ENCODE measurements around the gene POU3F2. TPM values are rescaled to one million over a fixed set of nuclear protein-coding genes. Genes with fewer than 3 reads are reported as not detected.

The POU3F2 gene
- polyA plus RNA-seq, 3 donors, result not detected

DNA sequence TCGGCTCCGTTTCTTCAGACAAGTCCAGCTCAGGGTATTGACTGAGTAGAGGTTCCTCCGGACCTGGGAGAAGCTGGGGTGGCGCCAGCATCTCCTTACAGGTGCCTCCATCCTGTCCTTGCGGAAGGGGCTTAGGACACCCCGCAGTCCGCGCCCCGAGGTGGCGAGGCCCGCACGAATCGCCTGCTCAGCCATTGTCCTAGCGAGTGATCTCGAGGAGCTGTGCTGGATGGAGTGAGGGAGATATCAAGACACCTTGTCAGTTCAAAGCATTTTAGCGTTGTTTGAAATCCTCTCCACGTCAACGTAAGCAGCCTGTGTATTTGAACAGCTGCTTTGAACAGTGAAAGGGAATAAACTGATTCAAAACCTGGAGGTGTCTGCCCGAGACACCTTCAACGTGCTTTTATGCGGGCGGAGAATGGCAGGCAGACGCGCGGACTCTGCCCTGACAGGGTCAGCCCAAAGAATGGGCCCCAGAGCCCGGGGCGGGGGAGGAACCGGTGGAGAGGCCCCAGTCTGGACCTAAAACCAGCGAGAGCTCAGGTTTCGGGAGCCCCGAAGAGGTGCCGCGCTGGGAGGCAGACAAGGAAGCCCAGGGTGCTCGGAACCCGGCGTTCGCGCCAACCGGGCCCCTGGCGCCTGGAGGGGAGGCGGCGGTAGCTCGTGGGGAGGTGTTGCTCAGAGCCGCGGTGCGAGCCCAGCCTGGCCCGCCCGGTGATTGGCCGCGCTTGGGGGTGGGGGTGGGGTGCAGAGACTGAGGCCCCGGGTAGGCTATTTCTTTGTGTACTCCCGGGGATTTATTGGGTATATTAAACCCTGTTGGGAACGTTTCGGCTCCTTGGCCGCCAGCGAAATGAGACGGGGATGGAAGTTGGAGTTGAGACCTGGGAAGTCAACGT, 3.1 kb upstream of the POU3F2 start:
- Histone ChIP-seq H3K4me3 (replicated peaks in 1 of 3; ENCODE audit: low read depth in 2 of 3, low read length in 3 of 3) (no peak overlapping the region), H3K4me2 (replicated peaks; ENCODE audit: extremely low read depth, low read length, poor library complexity, severe bottlenecking) (no peak overlapping the region), H2AFZ (ENCODE audit: insufficient read depth, low read depth, low read length, poor library complexity, severe bottlenecking) (no peak overlapping the region), H3K79me2 (ENCODE audit: insufficient read depth, low read length) (no peaks in the 10 kb centered on the region), H3K4me1 (ENCODE audit: control insufficient read depth in 1 of 2, insufficient read depth in 2 of 2, low read length in 2 of 2) (peaks cover 28 to 38% of the 10 kb centered on the region in 2 donors), H3K27ac (ENCODE audit: low read depth in 1 of 2, low read length in 2 of 2) (no peak overlapping the region), H3K27me3 (ENCODE audit: control insufficient read depth in 2 of 2, insufficient read depth in 2 of 2, low read length in 2 of 2) (peaks cover 83 to 97% of the 10 kb centered on the region in 2 donors), H3K9me3 (replicated peaks in 1 of 2; ENCODE audit: control insufficient read depth in 1 of 2, insufficient read depth in 1 of 2, low read length in 2 of 2) (peaks cover 4 to 47% of the 10 kb centered on the region in 2 donors), H3K9ac (ENCODE audit: insufficient read depth, low read length, poor library complexity, severe bottlenecking) (no peak overlapping the region), H4K20me1 (ENCODE audit: insufficient read depth, low read length) (no peaks in the 10 kb centered on the region), H3K36me3 (replicated peaks in 1 of 2; ENCODE audit: control insufficient read depth in 1 of 2, insufficient read depth in 2 of 2, low read length in 2 of 2) (no peaks in the 10 kb centered on the region)
- Mint-ChIP-seq H3K27ac (no peak overlapping the region), H3K4me1 (peaks cover 37% of the 10 kb centered on the region), H3K9me3 (peaks cover 0 to 39% (median 19%) of the 10 kb centered on the region in 7 donors), H3K27me3 (ENCODE audit: low read depth in 3 of 3) (peaks cover 93 to 99% (median 97%) of the 10 kb centered on the region in 3 donors), H3K4me3 (peak overlapping the region in 1 of 2 donors; percentile 81), H3K36me3 (peaks cover 6 to 20% of the 10 kb centered on the region in 2 donors)
- intact Hi-C loops (cut with micrococcal nuclease), result no loop called here
- TF ChIP-seq, protein P1, sequence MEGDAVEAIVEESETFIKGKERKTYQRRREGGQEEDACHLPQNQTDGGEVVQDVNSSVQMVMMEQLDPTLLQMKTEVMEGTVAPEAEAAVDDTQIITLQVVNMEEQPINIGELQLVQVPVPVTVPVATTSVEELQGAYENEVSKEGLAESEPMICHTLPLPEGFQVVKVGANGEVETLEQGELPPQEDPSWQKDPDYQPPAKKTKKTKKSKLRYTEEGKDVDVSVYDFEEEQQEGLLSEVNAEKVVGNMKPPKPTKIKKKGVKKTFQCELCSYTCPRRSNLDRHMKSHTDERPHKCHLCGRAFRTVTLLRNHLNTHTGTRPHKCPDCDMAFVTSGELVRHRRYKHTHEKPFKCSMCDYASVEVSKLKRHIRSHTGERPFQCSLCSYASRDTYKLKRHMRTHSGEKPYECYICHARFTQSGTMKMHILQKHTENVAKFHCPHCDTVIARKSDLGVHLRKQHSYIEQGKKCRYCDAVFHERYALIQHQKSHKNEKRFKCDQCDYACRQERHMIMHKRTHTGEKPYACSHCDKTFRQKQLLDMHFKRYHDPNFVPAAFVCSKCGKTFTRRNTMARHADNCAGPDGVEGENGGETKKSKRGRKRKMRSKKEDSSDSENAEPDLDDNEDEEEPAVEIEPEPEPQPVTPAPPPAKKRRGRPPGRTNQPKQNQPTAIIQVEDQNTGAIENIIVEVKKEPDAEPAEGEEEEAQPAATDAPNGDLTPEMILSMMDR (IDR thresholded peaks at IDR 0.05), result no peak
- 5% methylated on average over 47 of the region's 58 CpGs for WGBS (ENCODE audit: insufficient coverage)
- DNase-seq, result no peak

DNA sequence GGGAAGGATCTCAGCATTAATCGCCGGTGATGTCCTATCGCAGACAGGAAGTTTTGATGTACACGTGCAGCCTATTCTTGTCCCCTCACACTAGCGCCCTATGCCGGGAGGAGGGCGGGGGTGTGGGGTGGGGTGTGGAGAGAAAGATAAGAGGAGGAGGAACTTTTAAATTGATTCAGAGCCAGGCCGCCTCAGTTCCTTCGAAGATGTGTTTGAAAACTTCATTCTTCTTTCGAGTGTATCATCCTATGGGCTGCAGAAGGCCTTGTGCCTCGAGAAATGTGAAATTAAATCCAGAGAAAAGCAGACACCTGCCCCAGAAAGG, 2.5 kb upstream of the POU3F2 start:
- TF ChIP-seq, protein P1 (IDR thresholded peaks at IDR 0.05), result no peak
- no peaks in the 10 kb centered on the region for H4K20me1 ChIP-seq (ENCODE audit: insufficient read depth, low read length)
- H3K9ac ChIP-seq (ENCODE audit: insufficient read depth, low read length, poor library complexity, severe bottlenecking), result no peak overlapping the region
- H3K9me3 ChIP-seq (replicated peaks in 1 of 2; ENCODE audit: control insufficient read depth in 1 of 2, insufficient read depth in 1 of 2, low read length in 2 of 2), result peaks cover 4 to 51% of the 10 kb centered on the region in 2 donors
- H3K27me3 Mint-ChIP-seq (ENCODE audit: low read depth in 3 of 3), result peaks cover 93 to 99% (median 97%) of the 10 kb centered on the region in 3 donors
- peaks cover 28 to 38% of the 10 kb centered on the region in 2 donors for H3K4me1 ChIP-seq (ENCODE audit: control insufficient read depth in 1 of 2, insufficient read depth in 2 of 2, low read length in 2 of 2)
- H3K27ac ChIP-seq (ENCODE audit: low read depth in 1 of 2, low read length in 2 of 2), result no peak overlapping the region
- H2AFZ ChIP-seq (ENCODE audit: insufficient read depth, low read depth, low read length, poor library complexity, severe bottlenecking), result no peak overlapping the region
- no peak overlapping the region for H3K4me3 ChIP-seq (replicated peaks in 1 of 3; ENCODE audit: low read depth in 2 of 3, low read length in 3 of 3)
- H3K9me3 Mint-ChIP-seq, result peaks cover 0 to 41% (median 19%) of the 10 kb centered on the region in 7 donors
- intact Hi-C loops (cut with micrococcal nuclease), result no loop called here
- no peaks in the 10 kb centered on the region for H3K36me3 ChIP-seq (replicated peaks in 1 of 2; ENCODE audit: control insufficient read depth in 1 of 2, insufficient read depth in 2 of 2, low read length in 2 of 2)
- H3K27ac Mint-ChIP-seq, result no peak overlapping the region
- peaks cover 83 to 97% of the 10 kb centered on the region in 2 donors for H3K27me3 ChIP-seq (ENCODE audit: control insufficient read depth in 2 of 2, insufficient read depth in 2 of 2, low read length in 2 of 2)
- peaks cover 41% of the 10 kb centered on the region for H3K4me1 Mint-ChIP-seq
- H3K4me3 Mint-ChIP-seq, result peak overlapping the region in 1 of 2 donors; percentile 81
- peaks cover 6 to 20% of the 10 kb centered on the region in 2 donors for H3K36me3 Mint-ChIP-seq
- WGBS (ENCODE audit: insufficient coverage), result 0% methylated on average over 2 of the region's 11 CpGs
- no peak for DNase-seq
- no peaks in the 10 kb centered on the region for H3K79me2 ChIP-seq (ENCODE audit: insufficient read depth, low read length)
- no peak overlapping the region for H3K4me2 ChIP-seq (replicated peaks; ENCODE audit: extremely low read depth, low read length, poor library complexity, severe bottlenecking)

All from CD14-positive monocyte (primary cell).